Neural progenitor cell (in vitro differentiated cells): ENCODE measurements around the gene GPR149. TPM values are rescaled to one million over a fixed set of nuclear protein-coding genes. Genes with fewer than 3 reads are reported as not detected.

Source experiments
- DNase-seq: peaks from one replicate; pipeline ENCODE4 v3.0.0-alpha.2; 2016; ENCODE audit warnings: low spot score
- H2AFZ ChIP-seq: fragments of 200-600 bp; sonication (generic); replicated peaks from 2 replicates; pipeline ENCODE4 v1.6.1; 2016; ENCODE audit warnings: antibody characterized with exemption
- H3F3A ChIP-seq: fragments of 200-600 bp; sonication (generic); 2 replicates; pipeline ENCODE4 v1.6.1; 2016; ENCODE audit warnings: antibody characterized with exemption, low read depth
- H3K27ac ChIP-seq: fragments of 200-600 bp; sonication (generic); 2 replicates; pipeline ENCODE4 v1.5.1; 2016; ENCODE audit warnings: mild to moderate bottlenecking
- H3K27me3 ChIP-seq: fragments of 200-600 bp; sonication (generic); 2 replicates; pipeline ENCODE4 v1.6.1; 2016; ENCODE audit warnings: mild to moderate bottlenecking, moderate library complexity
- H3K36me3 ChIP-seq: fragments of 200-600 bp; sonication (generic); 2 replicates; pipeline ENCODE4 v1.5.1; 2016
- H3K4me1 ChIP-seq: fragments of 200-600 bp; sonication (generic); 2 replicates; pipeline ENCODE4 v1.6.1; 2016; ENCODE audit warnings: mixed run types
- H3K4me2 ChIP-seq: fragments of 200-600 bp; sonication (generic); 2 replicates; pipeline ENCODE4 v1.6.1; 2016
- H3K4me3 ChIP-seq: fragments of 200-600 bp; sonication (generic); 2 replicates; pipeline ENCODE4 v1.5.1; 2016
- H3K79me2 ChIP-seq: fragments of 200-600 bp; sonication (generic); 2 replicates; pipeline ENCODE4 v1.6.1; 2016; ENCODE audit warnings: low read depth
- H3K9ac ChIP-seq: fragments of 200-600 bp; sonication (generic); 2 replicates; pipeline ENCODE4 v1.6.1; 2016
- H3K9me3 ChIP-seq: fragments of 200-600 bp; sonication (generic); 2 replicates; pipeline ENCODE4 v1.5.1; 2016; ENCODE audit warnings: low read depth
- H4K20me1 ChIP-seq: fragments of 200-600 bp; sonication (generic); 2 replicates; pipeline ENCODE4 v1.6.1; 2016; ENCODE audit warnings: low read depth
- H3K27ac Mint-ChIP-seq: 3 replicates; pipeline ENCODE4 v1.8.0; 2021; ENCODE audit warnings: mixed read lengths
- H3K27me3 Mint-ChIP-seq: 2 replicates; pipeline ENCODE4 v1.8.0; 2022; ENCODE audit warnings: low read depth, mild to moderate bottlenecking, inconsistent platforms, moderate library complexity, mixed read lengths; ENCODE audit not compliant: insufficient read depth
- H3K36me3 Mint-ChIP-seq: 3 replicates; pipeline ENCODE4 v1.8.0; 2021; ENCODE audit warnings: mixed read lengths
- H3K4me1 Mint-ChIP-seq: 3 replicates; pipeline ENCODE4 v1.8.0; 2021; ENCODE audit warnings: mixed read lengths
- H3K4me3 Mint-ChIP-seq: 3 replicates; pipeline ENCODE4 v1.8.0; 2021; ENCODE audit warnings: mild to moderate bottlenecking, moderate library complexity, mixed read lengths
- H3K9me3 Mint-ChIP-seq: 3 replicates; pipeline ENCODE4 v1.8.0; 2020; ENCODE audit warnings: mixed read lengths
- EZH2 ChIP-seq: fragments of 200-600 bp; sonication (generic); IDR thresholded peaks from 2 replicates; pipeline ENCODE4 v1.6.1; 2017; ENCODE audit warnings: antibody characterized with exemption, mild to moderate bottlenecking, moderate library complexity
- EZH2phosphoT487 ChIP-seq: fragments of 200-600 bp; sonication (generic); IDR thresholded peaks from 2 replicates; pipeline ENCODE4 v1.6.1; 2017; ENCODE audit warnings: antibody characterized with exemption
- total RNA-seq: library from RNA; depleted of rRNA; stranded (reverse); fragments of >200 nt; gene quantifications from 2 replicates; pipeline ENCODE4 v1.2.3, GENCODE V29; 2015; ENCODE audit warnings: low replicate concordance
- TF ChIP-seq, protein P1 (sequence below): fragments of 200-600 bp; sonication (generic); IDR thresholded peaks from 2 replicates; pipeline ENCODE4 v1.5.1; 2017; ENCODE audit warnings: antibody characterized with exemption, mild to moderate bottlenecking

GPR149 gene
- total RNA-seq, 1 donor from 2014 or later: not detected

DNA sequence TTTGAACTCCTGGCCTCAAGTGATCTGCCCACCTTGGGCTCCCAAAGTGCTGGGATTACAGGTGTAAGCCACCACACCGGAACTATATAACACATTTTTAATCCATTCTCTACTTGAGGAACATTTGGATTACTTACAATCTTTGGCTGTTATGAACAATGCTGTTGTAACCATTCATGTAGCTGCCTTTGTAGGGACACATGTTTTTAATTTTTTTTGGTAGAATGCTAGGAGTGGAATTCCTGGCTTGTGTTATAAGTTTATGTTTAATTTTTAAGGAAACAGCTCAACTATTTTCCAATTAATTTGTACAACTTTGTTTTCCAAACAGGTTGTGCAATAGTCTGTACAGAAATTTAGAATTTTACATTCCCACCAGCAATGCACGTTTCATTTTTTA, 51.7 kb downstream of the GPR149 start:
- Histone ChIP-seq H2AFZ (no peak overlapping the region), H3K79me2 (no peaks in the 10 kb centered on the region), H3K4me2 (no peak overlapping the region), H3K4me3 (no peak overlapping the region), H3K9ac (no peak overlapping the region), H3F3A (no peaks in the 10 kb centered on the region), H3K4me1 (no peaks in the 10 kb centered on the region), H3K27me3 (no peaks in the 10 kb centered on the region), H3K36me3 (no peaks in the 10 kb centered on the region), H3K27ac (no peak overlapping the region), H3K9me3 (no peaks in the 10 kb centered on the region), H4K20me1 (no peaks in the 10 kb centered on the region)
- Mint-ChIP-seq H3K4me3 (no peak overlapping the region), H3K36me3 (no peaks in the 10 kb centered on the region), H3K4me1 (peaks cover 6% of the 10 kb centered on the region), H3K9me3 (no peaks in the 10 kb centered on the region), H3K27me3 (no peaks in the 10 kb centered on the region), H3K27ac (no peak overlapping the region)
- TF ChIP-seq EZH2 (no peak), EZH2phosphoT487 (no peak)
- TF ChIP-seq, protein P1, sequence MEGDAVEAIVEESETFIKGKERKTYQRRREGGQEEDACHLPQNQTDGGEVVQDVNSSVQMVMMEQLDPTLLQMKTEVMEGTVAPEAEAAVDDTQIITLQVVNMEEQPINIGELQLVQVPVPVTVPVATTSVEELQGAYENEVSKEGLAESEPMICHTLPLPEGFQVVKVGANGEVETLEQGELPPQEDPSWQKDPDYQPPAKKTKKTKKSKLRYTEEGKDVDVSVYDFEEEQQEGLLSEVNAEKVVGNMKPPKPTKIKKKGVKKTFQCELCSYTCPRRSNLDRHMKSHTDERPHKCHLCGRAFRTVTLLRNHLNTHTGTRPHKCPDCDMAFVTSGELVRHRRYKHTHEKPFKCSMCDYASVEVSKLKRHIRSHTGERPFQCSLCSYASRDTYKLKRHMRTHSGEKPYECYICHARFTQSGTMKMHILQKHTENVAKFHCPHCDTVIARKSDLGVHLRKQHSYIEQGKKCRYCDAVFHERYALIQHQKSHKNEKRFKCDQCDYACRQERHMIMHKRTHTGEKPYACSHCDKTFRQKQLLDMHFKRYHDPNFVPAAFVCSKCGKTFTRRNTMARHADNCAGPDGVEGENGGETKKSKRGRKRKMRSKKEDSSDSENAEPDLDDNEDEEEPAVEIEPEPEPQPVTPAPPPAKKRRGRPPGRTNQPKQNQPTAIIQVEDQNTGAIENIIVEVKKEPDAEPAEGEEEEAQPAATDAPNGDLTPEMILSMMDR: no peak
- DNase-seq: no peak

DNA sequence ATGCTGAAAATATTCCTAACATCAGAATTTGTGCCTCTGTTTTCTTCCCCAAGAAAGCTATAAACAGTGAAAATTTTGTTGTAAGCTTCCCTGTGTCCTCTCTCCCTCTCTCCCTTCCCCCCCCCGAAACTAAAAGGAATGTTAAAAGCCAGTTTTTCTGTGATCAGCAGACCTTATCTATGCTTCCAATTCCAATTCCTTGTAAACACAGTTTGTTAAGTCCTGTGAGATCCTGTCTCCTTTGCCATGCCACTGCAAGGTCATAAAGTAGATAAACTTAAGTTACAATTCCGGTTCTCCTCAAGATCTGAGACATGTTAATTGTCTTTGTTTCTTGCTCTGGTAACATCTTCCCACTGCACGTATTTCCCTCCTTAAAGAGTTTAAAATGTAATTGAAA, 62.8 kb downstream of the GPR149 start:
- Mint-ChIP-seq H3K9me3 (no peaks in the 10 kb centered on the region), H3K4me1 (peaks cover 3% of the 10 kb centered on the region), H3K27ac (no peak overlapping the region), H3K36me3 (no peaks in the 10 kb centered on the region), H3K4me3 (no peak overlapping the region), H3K27me3 (peaks cover 2% of the 10 kb centered on the region)
- Histone ChIP-seq H3K9me3 (no peaks in the 10 kb centered on the region), H3K9ac (no peak overlapping the region), H2AFZ (no peak overlapping the region), H3K27ac (no peak overlapping the region), H3K79me2 (no peaks in the 10 kb centered on the region), H3K4me2 (no peak overlapping the region), H4K20me1 (no peaks in the 10 kb centered on the region), H3F3A (no peaks in the 10 kb centered on the region), H3K4me1 (no peaks in the 10 kb centered on the region), H3K27me3 (no peaks in the 10 kb centered on the region), H3K4me3 (no peak overlapping the region), H3K36me3 (no peaks in the 10 kb centered on the region)
- TF ChIP-seq, protein P1: no peak
- TF ChIP-seq EZH2: no peak
- no peak for TF ChIP-seq EZH2phosphoT487
- no peak for DNase-seq

DNA sequence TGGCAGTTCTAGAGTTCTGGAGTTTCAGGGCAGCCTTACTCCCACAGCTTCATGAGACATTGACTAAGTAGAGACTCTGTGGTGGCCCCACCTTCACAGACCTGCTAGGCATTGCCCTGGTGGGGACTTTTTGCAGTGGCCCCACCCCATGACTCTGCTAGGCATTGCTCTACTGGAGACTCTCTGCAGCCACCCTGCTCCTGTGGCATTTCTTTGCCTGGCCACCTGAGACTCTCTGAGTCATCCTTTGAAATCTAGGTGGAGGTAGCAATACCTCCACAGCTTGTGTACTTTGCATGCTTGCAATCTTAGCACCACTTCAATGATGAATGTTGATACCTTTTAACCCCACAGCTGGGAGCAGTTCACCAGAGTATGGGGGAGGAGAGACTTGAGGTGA, 65.1 kb downstream of the GPR149 start:
- Histone ChIP-seq H4K20me1 (no peaks in the 10 kb centered on the region), H3K79me2 (no peaks in the 10 kb centered on the region), H3K27ac (no peak overlapping the region), H2AFZ (no peak overlapping the region), H3K4me3 (no peak overlapping the region), H3K9ac (no peak overlapping the region), H3F3A (no peaks in the 10 kb centered on the region), H3K36me3 (no peaks in the 10 kb centered on the region), H3K4me2 (no peak overlapping the region), H3K9me3 (no peaks in the 10 kb centered on the region), H3K4me1 (no peaks in the 10 kb centered on the region), H3K27me3 (no peaks in the 10 kb centered on the region)
- Mint-ChIP-seq H3K4me1 (peaks cover 3% of the 10 kb centered on the region), H3K27ac (no peak overlapping the region), H3K36me3 (no peaks in the 10 kb centered on the region), H3K4me3 (no peak overlapping the region), H3K27me3 (no peaks in the 10 kb centered on the region), H3K9me3 (no peaks in the 10 kb centered on the region)
- TF ChIP-seq EZH2phosphoT487: no peak
- TF ChIP-seq, protein P1: no peak
- TF ChIP-seq EZH2: no peak
- DNase-seq: no peak

DNA sequence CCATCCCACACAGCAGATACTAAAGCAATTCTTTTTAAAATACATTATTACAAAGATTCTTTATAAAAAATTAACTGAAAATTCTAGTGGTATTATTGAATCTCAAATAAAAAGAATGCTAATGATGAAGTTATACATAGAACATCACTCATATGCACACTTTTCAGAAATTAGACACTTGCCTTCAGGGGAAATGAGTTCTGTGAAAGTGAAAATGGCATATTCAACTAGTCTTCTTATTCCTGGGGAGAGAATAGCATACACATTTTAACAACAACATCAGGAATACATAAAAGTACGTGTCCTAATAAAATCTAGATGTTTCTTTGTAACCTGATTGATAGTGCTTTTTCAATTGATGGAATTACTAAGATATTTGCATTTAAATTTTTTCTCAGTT, 68.9 kb downstream of the GPR149 start:
- Histone ChIP-seq H3K36me3 (no peaks in the 10 kb centered on the region), H3K4me3 (no peak overlapping the region), H3K4me2 (no peak overlapping the region), H2AFZ (no peak overlapping the region), H3K27ac (no peak overlapping the region), H3K27me3 (no peaks in the 10 kb centered on the region), H4K20me1 (no peaks in the 10 kb centered on the region), H3F3A (no peaks in the 10 kb centered on the region), H3K79me2 (no peaks in the 10 kb centered on the region), H3K9me3 (no peaks in the 10 kb centered on the region), H3K4me1 (no peaks in the 10 kb centered on the region), H3K9ac (no peak overlapping the region)
- no peak for DNase-seq
- H3K27ac Mint-ChIP-seq: no peak overlapping the region
- no peaks in the 10 kb centered on the region for H3K4me1 Mint-ChIP-seq
- TF ChIP-seq, protein P1: no peak
- TF ChIP-seq EZH2phosphoT487 (no peak), EZH2 (no peak)
- no peaks in the 10 kb centered on the region for H3K9me3 Mint-ChIP-seq
- H3K27me3 Mint-ChIP-seq: no peaks in the 10 kb centered on the region
- H3K4me3 Mint-ChIP-seq: no peak overlapping the region
- H3K36me3 Mint-ChIP-seq: no peaks in the 10 kb centered on the region
